K562 (cell line): ENCODE measurements around the gene WBP1. TPM values are rescaled to one million over a fixed set of nuclear protein-coding genes. Genes with fewer than 3 reads are reported as not detected.
"Not testable (repeated sequence)": the region's sequence is repeated elsewhere in the genome, so short reads cannot be mapped to it uniquely, and the experiment has no call there.

Experiments used
- ATAC-seq: fragments of 200-7000 bp; cut with Tn5 transposase; 3 replicates; pipeline ENCODE4 v1.9.1; 2020; ENCODE audit warnings: moderate library complexity
- BruUV-seq: library from RNA; stranded (reverse); fragments of 400-500 nt; replicated peaks from 2 replicates; lab custom pipeline; 2021; lab: Mats Ljungman, UMichigan
- CTCF ChIA-PET: fragments of 300-600 bp; formaldehyde crosslinking; extraction: SDS; loops from one replicate; lab custom pipeline; 2021; ENCODE audit warnings: low intra/inter-chr PET ratio; lab: Yijun Ruan, JAX
- POLR2A ChIA-PET: fragments of 300-600, 350-650 bp; sonication (Branson Sonifier 250); formaldehyde crosslinking; extraction: SDS; loops from one replicate; lab custom pipeline; 2021; ENCODE audit warnings: antibody characterized with exemption, inconsistent platforms; lab: Yijun Ruan, JAX
- DNase-seq, 4 experiments: peaks; one replicate each; pipeline versions ENCODE4 v3.0.0 to v3.0.0-alpha.2; 2011 to 2018; ENCODE audit warnings: low spot score in 3 of 4, mixed read lengths in 3 of 4; ENCODE audit errors: extremely low read depth in 1 of 4
- FAIRE-seq: peaks from 2 replicates; lab custom pipeline; 2011; peaks lifted over from hg19 to GRCh38; lab: Jason Lieb, UNC
- H2AFZ ChIP-seq: 2 replicates; pipeline ENCODE4 v1.6.0; 2011; ENCODE audit warnings: low read depth, low read length, control low read depth, inconsistent platforms
- H3K27ac ChIP-seq: fragments of 200-600 bp; 3 replicates; pipeline ENCODE4 v1.8.0; 2011; ENCODE audit warnings: low read depth, mild to moderate bottlenecking, control low read depth, inconsistent platforms, low read length, moderate library complexity, mixed read lengths; ENCODE audit errors: extremely low read depth
- H3K27me3 ChIP-seq, 2 experiments: fragments of 300-600 bp in 1 of 2; 2 replicates in 1 of 2; 3 replicates in 1 of 2; pipeline versions ENCODE4 v1.6.0 to v1.8.0; 2011; ENCODE audit warnings: inconsistent platforms in 2 of 2, low read length in 2 of 2, mild to moderate bottlenecking in 1 of 2, mixed read lengths in 1 of 2, moderate library complexity in 1 of 2; ENCODE audit not compliant: control insufficient read depth in 2 of 2, insufficient read depth in 2 of 2
- H3K36me3 ChIP-seq: fragments of 300-600 bp; 3 replicates; pipeline ENCODE4 v1.8.0; 2011; ENCODE audit warnings: mild to moderate bottlenecking, low read length, inconsistent platforms; ENCODE audit not compliant: control insufficient read depth, insufficient read depth
- H3K4me1 ChIP-seq, 2 experiments: fragments of 200-600 bp in 1 of 2; replicated peaks in 1 of 2; 2 replicates in 1 of 2; 3 replicates in 1 of 2; pipeline versions ENCODE4 v1.5.1 to v1.8.0; 2011; ENCODE audit warnings: inconsistent platforms in 2 of 2, low read length in 2 of 2, mild to moderate bottlenecking in 1 of 2, mixed read lengths in 1 of 2, moderate library complexity in 1 of 2; ENCODE audit not compliant: control insufficient read depth in 2 of 2, insufficient read depth in 2 of 2
- H3K4me2 ChIP-seq: 2 replicates; pipeline ENCODE4 v1.6.1; 2011; ENCODE audit warnings: low read length, control low read depth, inconsistent platforms, mixed read lengths; ENCODE audit not compliant: insufficient read depth
- H3K4me3 ChIP-seq: fragments of 200-600 bp; sonication (generic), shearing (Covaris generic); 2 replicates; pipeline ENCODE4 v1.5.1; 2016; ENCODE audit warnings: control low read depth, inconsistent platforms
- H3K79me2 ChIP-seq: fragments of 200-600 bp; 3 replicates; pipeline ENCODE4 v1.8.0; 2011; ENCODE audit warnings: low read length, inconsistent platforms; ENCODE audit not compliant: control insufficient read depth, insufficient read depth
- H3K9ac ChIP-seq, 2 experiments: 2 replicates each; pipeline versions ENCODE4 v1.6.0 to v1.6.1; 2011; ENCODE audit warnings: low read depth in 2 of 2, low read length in 2 of 2, control low read depth in 1 of 2, inconsistent platforms in 1 of 2, mild to moderate bottlenecking in 1 of 2, mixed read lengths in 1 of 2; ENCODE audit not compliant: insufficient read depth in 1 of 2
- H3K9me1 ChIP-seq: one replicate; pipeline ENCODE4 v1.6.0; 2011; ENCODE audit warnings: inconsistent platforms, mild to moderate bottlenecking, low read length, moderate library complexity; ENCODE audit not compliant: control insufficient read depth, insufficient read depth
- H3K9me3 ChIP-seq: replicated peaks from 2 replicates; pipeline ENCODE4 v1.5.1; 2011; ENCODE audit warnings: low read depth, low read length, inconsistent platforms; ENCODE audit not compliant: control insufficient read depth, insufficient read depth
- H4K20me1 ChIP-seq: replicated peaks from 2 replicates; pipeline ENCODE4 v1.6.1; 2011; ENCODE audit warnings: low read length, inconsistent platforms, mixed read lengths; ENCODE audit not compliant: control insufficient read depth, insufficient read depth
- CTCF ChIP-seq, 3 experiments: IDR thresholded peaks in 2 of 3; conservative IDR thresholded peaks in 1 of 3; 2 replicates each; pipeline ENCODE4 v1.5.1; 2011 to 2012; ENCODE audit warnings: low read length in 3 of 3, mild to moderate bottlenecking in 3 of 3, control low read depth in 2 of 3, improper control_type of control experiment in 1 of 3, inconsistent platforms in 1 of 3, low read depth in 1 of 3, mixed read lengths in 1 of 3, moderate library complexity in 1 of 3; ENCODE audit not compliant: insufficient read depth in 2 of 3
- HNRNPK ChIP-seq: fragments of 200-400 bp; formaldehyde crosslinking; IDR thresholded peaks from one replicate; pipeline ENCODE4 v1.6.1; 2018; ENCODE audit warnings: mild to moderate bottlenecking, low read depth, low read length; ENCODE audit not compliant: poor library complexity, severe bottlenecking
- POLR2A ChIP-seq: fragments of 450-650 bp; conservative IDR thresholded peaks from 2 replicates; pipeline ENCODE4 v1.6.1; 2016
- POLR2B ChIP-seq: fragments of 450-650 bp; IDR thresholded peaks from 2 replicates; pipeline ENCODE4 v1.6.1; 2018; ENCODE audit warnings: low read depth; ENCODE audit not compliant: partially characterized antibody
- POLR2G ChIP-seq: fragments of 200-400 bp; formaldehyde crosslinking; IDR thresholded peaks from 2 replicates; pipeline ENCODE4 v1.6.1; 2017; ENCODE audit warnings: low read depth, mild to moderate bottlenecking, antibody characterized with exemption, low read length, moderate library complexity
- PTRF ChIP-seq: fragments of 450-650 bp; IDR thresholded peaks from 2 replicates; pipeline ENCODE4 v1.6.1; 2016; ENCODE audit warnings: mild to moderate bottlenecking, missing genetic modification characterization, missing compliant biosample characterization
- RAD21 ChIP-seq, 2 experiments: fragments of 250-450 bp in 1 of 2; fragments of 450-650 bp in 1 of 2; sonication (Bioruptor Pico) in 1 of 2; formaldehyde crosslinking in 1 of 2; IDR thresholded peaks in 1 of 2; conservative IDR thresholded peaks in 1 of 2; 2 replicates each; pipeline versions ENCODE4 v1.4.0 to v1.8.0; 2020 to 2022; ENCODE audit warnings: mild to moderate bottlenecking in 2 of 2, moderate library complexity in 1 of 2
- RBFOX2 ChIP-seq: fragments of 200-400 bp; formaldehyde crosslinking; IDR thresholded peaks from 2 replicates; pipeline ENCODE4 v1.6.1; 2017; ENCODE audit warnings: low read depth, mild to moderate bottlenecking, low read length, moderate library complexity
- SRF ChIP-seq, 2 experiments: fragments of 250-450, 450-650 bp in 1 of 2; sonication (Bioruptor Pico) in 1 of 2; sonication (generic) in 1 of 2; formaldehyde crosslinking; IDR thresholded peaks; 2 replicates each; pipeline versions ENCODE4 v1.5.0 to v1.5.1; 2020 to 2022; ENCODE audit warnings: mild to moderate bottlenecking in 1 of 2, missing genetic modification reagents in 1 of 2
- ZBTB7A ChIP-seq: IDR thresholded peaks from 2 replicates; pipeline ENCODE4 v1.6.1; 2011; ENCODE audit warnings: low read depth, mild to moderate bottlenecking, low read length, moderate library complexity, borderline replicate concordance; ENCODE audit not compliant: control insufficient read depth
- ZNF263 ChIP-seq: sonication (generic); formaldehyde crosslinking; IDR thresholded peaks from 2 replicates; pipeline ENCODE4 v1.8.0; 2022; ENCODE audit warnings: mild to moderate bottlenecking, missing genetic modification reagents, borderline replicate concordance
- WGBS: fragments of 100-300 bp; shearing (Covaris generic); methylation state at CpG from one replicate; pipeline ENCODE4 v1.1.6; 2016; ENCODE audit warnings: low coverage, mixed read lengths; ENCODE audit not compliant: insufficient coverage; ENCODE audit errors: missing lambda C conversion rate; 5-methylcytosine and 5-hydroxymethylcytosine counted together
- in situ Hi-C: fragments of 300-500 bp; cut with MboI; formaldehyde crosslinking; loops from 4 replicates; pipeline ENCODE4 v1.15.0; 2018; ENCODE audit warnings: inconsistent platforms, mixed read lengths
- intact Hi-C: fragments of 100-400 bp; cut with micrococcal nuclease; formaldehyde crosslinking; loops from 2 replicates; pipeline ENCODE4 v1.14.2; 2022
- polyA plus RNA-seq, 8 experiments: library from polyadenylated mRNA; depleted of rRNA in 4 of 8; stranded (reverse) in 5 of 8; unstranded in 3 of 8; fragments of >200 nt; fragmentation: Nextera tagmentation in 2 of 8; fragmentation: Illumina TruSeq in 1 of 8; extraction: Ambion mirVana in 2 of 8; extraction: Trizol in 1 of 8; gene quantifications; 2 replicates each; pipeline versions ENCODE4 v1.2.1 to v1.2.3, GENCODE V29; 2011 to 2014; ENCODE audit warnings: inconsistent platforms in 1 of 8, missing spikeins in 1 of 8
- total RNA-seq, 7 experiments: library from RNA; depleted of rRNA in 6 of 7; stranded (reverse); fragments of >200 nt in 6 of 7; fragmentation: Illumina TruSeq in 2 of 7; extraction: Trizol in 2 of 7; gene quantifications; 2 replicates each; pipeline versions ENCODE4 v1.2.1 to v1.2.3, GENCODE V29; 2011 to 2021; ENCODE audit warnings: low replicate concordance in 1 of 7

The WBP1 gene
- total and polyA plus RNA-seq, 9 of the 15 experiments (the other 6 are each of a cell fraction or from before 2014, with no cell fraction given): 1.9 to 27.7 (median 14.2) TPM

GRCh38 chr2:74460187-74460586 is 1.9 kb downstream of the WBP1 start:
- H3K9ac ChIP-seq, H4K20me1 ChIP-seq, ATAC-seq, H3K27ac ChIP-seq, in situ Hi-C loops, H3K4me3 ChIP-seq, H3K9me3 ChIP-seq, FAIRE-seq, H2AFZ ChIP-seq, H3K27me3 ChIP-seq, intact Hi-C loops, DNase-seq, H3K4me2 ChIP-seq, H3K9me1 ChIP-seq, CTCF ChIA-PET, BruUV-seq: not testable (repeated sequence)
- Histone ChIP-seq H3K4me1 (peaks cover 10 to 47% of the 10 kb centered on the region in 2 experiments), H3K79me2 (peaks cover 25% of the 10 kb centered on the region), H3K36me3 (peaks cover 35% of the 10 kb centered on the region)
- 73% methylated on average over 6 of the region's 10 CpGs for WGBS
- POLR2A ChIA-PET: interaction anchor here (0.6 to 2.5 kb wide), 4 partner anchors 39 to 433 kb away, joined by 3 to 12 read pairs (median 4); partner anchors contain the start of genes C2orf81 and WDR54
- TF ChIP-seq POLR2B: peak; percentile 5

GRCh38 chr2:74461187-74462053 is 3.2 kb downstream of the WBP1 start:
- Histone ChIP-seq H3K79me2 (peaks cover 21% of the 10 kb centered on the region), H3K4me3 (no peak overlapping the region), H3K27ac (no peak overlapping the region; the same call in 2 of the 3 replicates), H3K9me3 (no peaks in the 10 kb centered on the region), H3K9me1 (no peaks in the 10 kb centered on the region), H2AFZ (no peak overlapping the region), H4K20me1 (no peaks in the 10 kb centered on the region; the same call in 1 of the 2 replicates), H3K4me2 (no peak overlapping the region), H3K4me1 (peaks cover 4 to 48% of the 10 kb centered on the region in 2 experiments; a peak in 4 of 5 replicates), H3K36me3 (peaks cover 32% of the 10 kb centered on the region), H3K27me3 (no peaks in the 10 kb centered on the region), H3K9ac (no peak overlapping the region)
- in situ Hi-C loops: no loop called here
- 92% methylated on average over 18 of the region's 27 CpGs for WGBS
- intact Hi-C loops: no loop called here
- no peak for ATAC-seq
- FAIRE-seq: no peak
- BruUV-seq: no TSS peak
- POLR2A ChIA-PET: interaction anchor here (0.6 to 1.0 kb wide), 4 partner anchors 10 to 341 kb away, joined by 3 to 6 read pairs (median 3); no protein-coding TSS in a partner anchor
- CTCF ChIA-PET: no interaction called here
- peak in 1 of 4 experiments; percentile 47 for DNase-seq
- peak in 1 of 2 experiments; percentile 18; a peak in 1 of 4 replicates for TF ChIP-seq RAD21 (CRISPR knock-in tag; conservative IDR thresholded peaks at IDR 0.05 in 1 of 2, IDR thresholded peaks at IDR 0.05 in 1 of 2)
- TF ChIP-seq POLR2G: peak; percentile 66
- TF ChIP-seq CTCF (IDR thresholded peaks at IDR 0.05 in 2 of 3, conservative IDR thresholded peaks at IDR 0.05 in 1 of 3; ENCODE audit: insufficient read depth in 2 of 3, low read depth in 1 of 3, low read length in 3 of 3): peak; percentile 53 to 66 (median 53)
- TF ChIP-seq SRF (CRISPR knock-in tag; IDR thresholded peaks at IDR 0.05): peak in 1 of 2 experiments; percentile 86; a peak in 2 of 4 replicates
- no peak for TF ChIP-seq HNRNPK
- 0 out of 2 replicates have a peak, but pooled peaks have one; percentile 5 for TF ChIP-seq POLR2A
- TF ChIP-seq PTRF (tag): no peak
- TF ChIP-seq ZNF263 (CRISPR knock-in tag): peak; percentile 40; the same call in 1 of the 2 replicates
- peak; percentile 70; the same call in 1 of the 2 replicates for TF ChIP-seq ZBTB7A
- TF ChIP-seq RBFOX2: peak; percentile 64
